HG03520 (cell line): ENCODE results near the gene FBXO44.

Experiments used
- ATAC-seq: cut with Tn5 transposase; IDR thresholded peaks from one replicate; pipeline ENCODE4 v1.9.1; 2021; ENCODE audit warnings: mild to moderate bottlenecking, moderate library complexity; ENCODE audit not compliant: unreplicated experiment

The FBXO44 gene

GRCh38 chr1:11705596-11705995 lies 50.9 kb downstream of the FBXO44 start:
- ATAC-seq, result no peak

DNA sequence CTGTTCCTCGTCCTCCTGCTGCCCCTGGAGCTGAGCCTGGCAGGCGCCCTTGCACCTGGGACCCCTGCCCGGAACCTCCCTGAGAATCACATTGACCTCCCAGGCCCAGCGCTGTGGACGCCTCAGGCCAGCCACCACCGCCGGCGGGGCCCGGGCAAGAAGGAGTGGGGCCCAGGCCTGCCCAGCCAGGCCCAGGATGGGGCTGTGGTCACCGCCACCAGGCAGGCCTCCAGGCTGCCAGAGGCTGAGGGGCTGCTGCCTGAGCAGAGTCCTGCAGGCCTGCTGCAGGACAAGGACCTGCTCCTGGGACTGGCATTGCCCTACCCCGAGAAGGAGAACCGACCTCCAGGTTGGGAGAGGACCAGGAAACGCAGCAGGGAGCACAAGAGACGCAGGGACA lies 51.6 kb downstream of the FBXO44 start:
- ATAC-seq, result no peak

DNA sequence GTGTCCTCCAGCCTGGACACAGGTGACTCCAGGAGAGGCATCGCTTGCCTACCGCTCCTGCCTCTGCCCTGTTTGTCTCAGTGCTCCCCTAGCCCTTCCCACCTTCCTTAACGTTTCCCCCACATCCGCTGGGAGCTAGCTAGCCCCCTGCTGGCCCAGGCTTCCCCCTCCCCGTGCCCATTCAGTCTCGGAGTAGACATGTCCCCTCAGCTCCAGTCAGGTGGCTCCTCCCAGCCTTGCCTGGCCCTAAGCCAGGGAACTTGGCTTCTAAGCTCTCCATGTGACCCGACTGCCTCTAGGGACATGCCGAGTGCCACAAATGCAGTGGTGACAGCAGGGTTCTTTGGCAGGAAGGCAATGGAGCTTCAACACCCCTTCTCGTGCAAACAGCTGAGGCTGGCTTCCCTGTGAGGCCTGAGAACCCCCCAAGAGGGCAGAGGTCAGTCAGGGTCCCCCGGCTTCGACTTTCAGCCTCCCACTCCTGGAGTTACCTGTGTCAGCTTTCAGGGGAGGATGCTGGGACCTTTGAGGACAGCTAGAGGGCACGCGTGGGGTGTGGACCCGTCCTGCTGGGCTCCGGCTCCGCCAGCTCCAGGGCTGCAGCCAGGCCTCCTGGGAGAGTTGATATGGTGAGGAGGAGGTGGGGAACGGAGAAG lies 53.1 kb downstream of the FBXO44 start:
- ATAC-seq, result no peak

DNA sequence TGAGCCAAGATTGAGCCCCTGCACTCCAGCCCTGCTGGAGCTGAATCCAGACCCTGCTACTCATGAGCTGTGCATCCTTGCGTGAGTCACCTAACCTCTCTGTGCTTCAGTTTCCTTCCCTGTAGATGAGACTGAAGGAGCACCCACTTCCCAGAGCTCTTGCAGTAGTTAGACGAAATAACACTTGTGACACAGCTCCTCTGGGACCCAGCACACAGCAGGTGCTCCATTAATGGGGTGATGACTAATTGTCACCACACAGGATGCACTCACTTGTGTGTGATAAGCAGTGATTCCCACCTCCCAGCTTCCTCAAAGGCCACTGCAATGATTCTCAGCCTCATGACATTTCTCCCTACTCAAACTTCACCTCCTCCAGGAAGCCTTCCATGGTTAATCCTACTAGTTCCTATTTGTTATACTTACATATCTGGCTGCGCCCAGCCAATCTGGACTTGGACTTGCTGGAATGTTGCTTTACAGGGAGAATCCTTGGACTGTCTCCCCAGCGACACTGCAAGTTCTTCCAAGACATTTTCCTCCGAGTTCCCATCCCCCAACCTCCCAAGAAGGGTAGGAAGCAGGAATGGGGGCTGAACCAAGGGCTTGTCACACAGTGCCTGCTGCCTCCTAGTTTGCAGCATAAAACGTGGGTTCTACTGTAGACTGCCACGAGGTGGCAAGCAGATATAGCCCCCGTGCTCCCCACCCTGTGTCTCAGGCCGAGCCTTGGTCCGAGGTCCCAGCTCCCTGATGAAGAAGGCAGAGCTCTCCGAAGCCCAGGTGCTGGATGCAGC lies 54.1 kb downstream of the FBXO44 start:
- no peak for ATAC-seq

GRCh38 chr1:11711490-11711889 lies 56.8 kb downstream of the FBXO44 start:
- ATAC-seq, result no peak

DNA sequence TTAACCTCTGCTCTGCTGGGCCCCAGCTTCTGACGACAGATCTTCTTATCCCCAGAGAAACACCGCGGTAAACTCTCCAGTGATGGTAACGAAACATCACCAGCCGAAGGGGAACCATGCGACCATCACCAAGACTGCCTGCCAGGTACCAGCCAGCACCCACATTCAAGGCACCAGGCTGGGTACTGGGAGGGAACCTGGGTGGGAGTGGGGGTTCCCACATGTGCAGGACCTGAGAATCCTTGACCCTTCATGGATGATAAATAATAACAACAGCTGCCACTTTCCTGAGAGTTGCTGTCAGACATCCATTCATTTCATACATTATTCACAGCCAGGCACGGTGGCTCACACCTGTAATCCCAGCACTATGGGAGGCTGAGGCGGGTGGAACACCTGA lies 57.6 kb downstream of the FBXO44 start:
- no peak for ATAC-seq
